Epidermal melanocyte (primary cell): Measurements from ENCODE around the gene VAX1.
"Not testable (repeated sequence)": the region's sequence is repeated elsewhere in the genome, so short reads cannot be mapped to it uniquely, and the experiment has no call there.

Source experiments
- DNase-seq: peaks from one replicate; pipeline ENCODE4 v3.0.0; 2011; ENCODE audit warnings: low spot score; ENCODE audit not compliant: insufficient read length

VAX1 gene

DNA sequence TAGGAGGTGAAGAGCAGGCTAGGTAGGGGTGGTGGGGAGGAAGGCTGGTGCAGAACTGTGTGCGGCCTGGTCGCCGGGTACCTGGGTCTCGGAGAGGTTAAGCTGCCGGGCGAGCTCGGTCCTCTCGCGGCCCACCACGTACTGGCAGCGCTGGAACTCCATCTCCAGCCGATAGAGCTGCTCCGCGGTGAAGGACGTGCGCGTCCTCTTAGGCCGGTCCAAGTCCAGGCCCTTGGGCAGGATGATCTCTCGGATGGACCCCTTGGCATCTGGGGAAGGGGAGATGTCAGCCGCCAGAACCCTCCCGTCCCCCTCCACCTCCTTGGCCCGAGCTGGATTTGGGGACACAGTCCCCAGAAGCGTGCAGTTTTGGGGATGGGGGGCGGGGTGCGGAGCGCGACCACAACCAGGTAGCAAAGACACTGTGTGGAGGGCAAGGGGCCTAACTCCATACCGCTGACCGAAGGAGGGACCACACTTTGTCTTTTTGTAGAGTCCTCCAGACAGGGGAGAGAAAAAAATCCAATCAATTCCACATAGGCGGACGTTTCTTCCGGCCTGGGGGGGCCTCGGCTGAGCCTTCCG lies 1.6 kb downstream of the VAX1 start:
- no peak for DNase-seq

DNA sequence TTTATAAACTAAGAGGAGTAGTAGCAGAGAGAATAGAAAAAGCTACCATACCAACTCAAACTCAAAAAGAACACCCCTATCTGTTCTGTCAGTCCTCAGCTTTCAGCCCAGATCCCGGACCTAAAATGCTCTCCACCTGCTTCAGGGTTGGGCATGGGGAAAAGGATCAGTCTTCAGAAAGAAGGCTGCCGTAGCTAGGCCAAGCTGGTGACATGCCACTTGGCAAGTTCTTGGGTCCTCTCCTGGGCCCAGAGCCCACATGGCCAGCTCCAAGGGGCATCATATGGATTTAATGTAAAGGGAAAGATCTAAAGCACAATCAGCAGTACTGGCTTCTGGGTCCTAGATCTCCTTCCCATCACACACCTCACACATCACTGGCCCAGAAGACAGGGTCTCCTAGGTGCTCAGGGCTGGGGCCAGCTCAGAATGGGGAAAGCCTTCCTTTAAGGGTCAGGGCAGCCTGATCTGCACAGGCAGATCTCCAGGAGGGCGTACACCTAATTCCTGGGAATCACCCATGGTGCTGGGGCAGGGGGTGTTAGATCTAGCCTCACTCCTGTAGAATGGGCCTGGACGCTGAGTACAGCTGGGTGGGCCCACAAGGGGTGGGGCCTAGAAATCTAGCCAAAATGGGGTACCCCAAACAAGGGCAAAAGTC lies 2.5 kb downstream of the VAX1 start:
- DNase-seq, result no peak

DNA sequence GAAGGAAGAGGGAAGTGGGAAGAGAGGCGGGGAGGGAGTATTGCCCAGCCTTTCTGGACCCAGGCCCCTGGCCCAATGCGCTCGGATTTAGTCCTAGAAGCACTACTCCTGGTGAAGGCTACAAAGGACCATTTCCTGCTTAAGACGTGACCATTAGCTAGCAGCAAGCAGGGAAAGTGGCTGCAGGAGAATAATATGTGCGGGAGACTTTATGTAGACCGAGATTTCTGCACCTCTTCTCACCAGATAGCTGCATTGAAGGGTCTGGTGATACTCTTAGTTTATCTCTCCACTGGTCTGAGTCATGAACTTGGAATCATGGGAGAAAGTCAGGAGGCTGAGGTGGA lies 3.1 kb downstream of the VAX1 start:
- DNase-seq, result no peak

DNA sequence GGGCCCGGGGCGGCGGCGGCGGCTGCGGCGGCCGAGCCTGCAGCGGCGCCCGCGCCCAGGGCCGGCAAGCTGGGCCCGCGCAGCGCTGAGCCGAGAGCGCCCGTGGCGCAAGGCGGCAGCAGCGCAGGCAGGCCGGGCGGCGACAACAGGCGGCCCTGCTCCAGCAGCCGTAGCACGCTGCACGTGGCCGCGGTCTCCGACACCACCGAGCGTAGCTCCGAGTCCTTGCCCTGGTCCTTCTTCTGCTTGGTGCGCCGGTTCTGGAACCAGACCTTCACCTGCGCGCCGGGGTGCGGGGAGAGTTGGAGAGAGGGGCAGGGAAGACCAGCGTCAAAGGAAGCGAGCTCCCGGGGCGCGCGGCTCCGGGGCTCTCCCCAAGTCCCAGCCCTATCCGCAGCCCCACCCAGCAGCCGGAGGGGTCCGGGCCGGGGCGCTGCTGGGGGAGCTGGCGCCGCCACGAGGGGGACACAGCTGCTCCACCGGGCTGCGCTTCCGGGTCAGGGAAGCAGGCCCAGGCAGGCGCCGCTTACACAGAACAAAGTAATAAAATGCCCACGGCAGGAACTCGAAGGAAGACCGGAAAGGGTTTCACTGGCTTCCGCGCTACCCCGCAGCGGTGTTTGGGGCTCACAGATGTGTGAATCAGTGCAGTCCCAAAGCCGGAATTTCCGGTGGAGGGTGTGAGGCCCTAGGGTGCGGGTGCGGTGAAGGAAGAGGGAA lies 3.6 kb downstream of the VAX1 start:
- DNase-seq, result no peak

DNA sequence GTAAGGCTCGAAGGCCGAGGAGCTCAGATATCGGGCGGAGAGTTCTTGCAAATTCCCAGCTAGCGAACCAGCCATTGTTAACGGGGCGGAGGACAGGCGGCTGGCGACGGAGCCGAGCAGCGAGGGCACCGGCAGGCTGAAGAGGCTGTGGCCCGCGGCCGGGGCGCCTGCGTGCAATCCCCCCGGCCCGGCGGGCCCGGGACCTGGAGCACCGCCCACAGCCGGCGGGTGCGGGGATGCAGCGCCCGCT lies 4.1 kb downstream of the VAX1 start:
- no peak for DNase-seq

DNA sequence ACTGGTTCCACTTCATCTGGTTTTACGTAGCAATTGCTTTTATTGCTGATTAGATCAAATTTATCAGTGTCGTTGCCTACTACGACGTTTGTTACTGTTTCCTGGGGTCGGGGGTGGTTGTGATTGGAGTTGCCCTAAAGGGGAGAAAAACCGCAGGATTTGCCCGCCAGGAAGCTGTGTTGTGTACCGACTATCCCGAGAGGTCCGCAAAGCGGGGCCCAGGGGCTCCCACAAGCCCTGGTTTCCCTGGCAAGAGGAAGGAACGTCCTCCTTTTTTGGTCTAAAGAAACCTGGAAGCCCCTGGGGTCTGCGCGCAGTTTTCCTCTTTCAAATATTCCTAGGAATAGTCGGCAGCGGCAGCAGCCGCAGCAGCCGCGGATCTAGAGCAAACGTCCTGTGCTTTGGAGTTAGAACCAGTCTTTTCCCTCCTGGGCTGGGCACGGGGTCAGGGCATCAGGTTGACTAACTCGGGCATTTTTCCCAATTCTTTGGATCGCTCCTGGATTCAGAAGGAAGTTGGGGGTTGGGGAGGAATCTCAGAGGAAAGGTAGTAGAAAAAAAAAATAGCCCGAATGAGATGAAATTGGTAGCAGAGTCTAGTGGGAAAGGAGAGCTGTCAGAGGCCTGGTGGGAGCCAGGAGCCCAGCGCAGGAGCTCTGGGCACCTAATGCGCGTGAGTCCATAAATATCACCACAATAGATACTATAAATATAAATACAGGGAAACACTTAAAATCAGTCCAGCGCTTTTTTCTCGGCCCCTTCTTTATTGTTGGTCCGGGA lies 4.6 kb downstream of the VAX1 start:
- DNase-seq, result no peak

DNA sequence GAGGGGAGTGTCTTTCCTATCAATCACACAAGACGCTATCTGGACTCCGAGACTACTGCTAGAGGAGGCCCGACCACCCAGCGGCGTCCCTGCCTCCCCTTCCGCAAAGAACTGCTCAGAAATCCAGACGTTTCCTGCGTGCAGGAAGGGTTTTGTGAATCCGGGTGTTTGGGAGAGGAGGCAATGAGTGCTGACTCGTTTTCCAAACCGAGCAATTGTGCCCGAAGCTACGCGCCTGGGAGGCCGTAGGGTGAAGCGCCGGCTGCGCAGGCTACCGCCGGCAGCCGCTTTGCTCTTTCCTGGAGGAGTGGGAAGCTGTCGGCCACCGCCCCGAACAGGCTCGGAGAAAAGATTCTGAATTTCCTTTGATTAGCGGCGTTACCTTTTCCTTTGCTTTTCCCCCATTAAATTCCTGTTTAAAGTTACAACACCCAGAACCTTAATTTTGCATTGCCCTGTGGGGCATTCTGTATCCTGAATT lies 5.3 kb downstream of the VAX1 start:
- no peak for DNase-seq

DNA sequence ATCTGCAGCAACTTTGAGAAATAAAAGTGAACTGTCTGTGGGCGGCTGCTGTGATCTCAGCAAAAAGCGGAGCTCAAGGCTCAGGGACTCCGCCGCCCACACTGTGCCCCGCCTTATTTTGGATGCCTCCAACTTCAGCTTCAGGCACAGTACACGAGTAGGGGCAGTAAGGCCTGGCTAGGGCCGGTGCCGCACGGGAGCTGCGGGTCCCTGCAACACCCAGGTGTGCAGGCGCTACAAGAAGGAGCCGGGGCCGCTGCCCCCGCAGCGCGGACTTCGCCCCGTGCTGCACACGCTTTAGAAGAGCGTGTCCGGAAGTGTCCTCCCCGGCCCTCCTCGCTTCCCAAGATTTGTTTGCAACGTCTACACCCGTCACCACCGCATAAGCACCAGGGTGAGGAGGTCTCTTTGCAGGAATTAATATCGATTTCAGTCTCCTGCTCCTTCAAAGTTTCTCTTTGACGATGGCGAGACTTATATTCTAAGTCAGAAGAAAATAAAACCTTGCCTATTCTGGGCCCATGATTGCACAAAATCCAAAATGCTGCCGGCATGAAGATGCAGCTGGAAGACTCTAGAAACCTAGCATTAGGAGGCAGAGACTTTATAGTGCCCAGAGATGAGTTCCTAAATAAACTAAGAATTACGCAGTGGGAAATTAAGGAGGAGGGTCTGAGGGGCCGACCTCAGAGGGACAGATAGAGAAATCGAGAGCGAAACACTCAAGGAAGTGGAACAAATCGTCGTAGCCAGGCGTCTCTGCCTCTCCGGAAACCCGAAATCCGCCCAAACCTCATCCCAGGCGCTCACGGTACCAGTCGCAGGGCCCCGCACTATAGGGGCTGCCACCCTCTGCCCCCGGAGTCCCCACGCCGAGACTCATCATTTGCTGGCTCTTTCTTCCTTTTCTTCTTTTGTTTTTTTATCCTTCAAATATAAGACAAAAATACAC lies 6.4 kb downstream of the VAX1 start:
- DNase-seq, result no peak

DNA sequence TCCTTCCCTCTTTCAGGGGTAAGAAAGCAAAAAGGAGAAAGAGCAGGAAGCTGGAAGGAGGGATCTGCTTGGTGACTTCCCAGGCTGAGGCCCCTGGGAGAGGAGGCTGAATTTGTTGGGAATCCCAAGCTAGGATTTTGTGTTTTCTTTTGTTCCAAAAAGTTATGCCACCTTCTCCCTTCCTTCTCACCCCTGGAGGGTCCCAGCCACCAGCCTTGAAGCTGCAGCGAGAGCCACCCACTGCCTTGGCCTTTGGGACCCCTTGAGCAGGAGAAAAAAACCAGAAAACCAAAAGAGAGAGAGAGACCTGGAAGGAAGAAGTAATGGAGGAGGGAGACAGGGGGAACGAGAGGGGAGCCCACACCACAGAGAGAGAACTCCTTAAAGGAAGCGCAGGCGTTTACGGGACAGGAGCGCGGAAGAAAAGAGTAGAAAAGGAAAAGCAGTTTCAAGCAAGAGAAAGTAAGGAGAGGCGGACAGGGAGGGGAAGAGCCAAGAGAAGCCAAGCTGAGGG lies 7.2 kb downstream of the VAX1 start:
- no peak for DNase-seq

DNA sequence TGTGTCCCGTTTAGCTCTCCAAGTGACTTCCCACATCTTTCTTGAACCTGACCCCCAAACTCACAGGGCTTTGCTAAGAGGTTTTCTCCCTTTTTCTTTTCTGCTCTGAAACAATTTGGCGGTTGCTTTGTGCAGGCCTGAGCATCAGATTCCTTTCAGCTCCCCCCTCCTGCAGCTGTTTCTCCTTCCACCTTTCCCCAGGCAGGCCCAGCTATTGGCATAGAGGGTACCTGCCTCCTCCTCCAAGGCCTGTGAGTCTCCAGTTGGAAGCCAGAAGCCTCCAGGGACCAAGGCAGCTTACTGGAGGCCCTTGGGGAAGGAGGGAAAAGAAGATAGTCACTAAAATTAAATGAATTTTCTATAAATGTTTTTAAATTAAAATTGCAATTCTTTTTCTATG lies 7.7 kb downstream of the VAX1 start:
- no peak for DNase-seq

DNA sequence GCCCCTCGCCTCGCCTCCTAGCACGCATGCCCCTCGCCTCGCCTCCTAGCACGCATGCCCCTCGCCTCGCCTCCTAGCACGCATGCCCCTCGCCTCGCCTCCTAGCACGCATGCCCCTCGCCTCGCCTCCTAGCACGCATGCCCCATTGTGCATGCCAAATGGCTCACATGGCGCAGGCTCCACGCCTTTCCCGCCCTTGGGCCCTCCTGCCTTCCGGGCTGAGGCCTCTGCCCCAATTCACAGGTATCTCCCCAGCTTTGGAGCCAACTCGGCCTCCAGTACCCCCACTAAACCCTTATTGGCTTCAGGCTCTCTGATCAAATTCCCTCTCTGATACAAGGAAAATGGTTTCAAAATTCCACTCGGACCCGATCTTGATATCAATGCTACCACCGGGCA lies 11.4 kb downstream of the VAX1 start:
- DNase-seq, result not testable (repeated sequence)

DNA sequence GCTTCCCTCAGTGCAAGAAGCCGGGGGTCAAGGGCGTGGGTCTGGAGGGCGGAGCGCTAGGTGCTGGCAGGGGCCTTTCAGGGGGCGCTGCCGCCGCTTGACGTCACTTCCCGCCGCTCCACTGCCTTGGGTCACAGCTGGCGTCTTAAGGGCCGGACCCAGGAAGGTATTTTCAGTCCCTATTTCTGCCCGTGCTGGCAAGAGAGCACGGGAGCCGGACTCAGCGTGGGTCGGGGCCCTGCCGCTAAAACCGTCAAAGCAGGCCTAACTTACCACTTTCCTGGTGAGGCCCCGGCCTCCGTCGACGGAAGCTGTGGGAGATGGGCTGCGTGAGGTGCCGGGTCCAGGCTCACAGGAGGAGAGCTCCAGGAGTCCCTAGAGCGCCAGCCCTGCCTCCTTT lies 12.0 kb downstream of the VAX1 start:
- no peak for DNase-seq

DNA sequence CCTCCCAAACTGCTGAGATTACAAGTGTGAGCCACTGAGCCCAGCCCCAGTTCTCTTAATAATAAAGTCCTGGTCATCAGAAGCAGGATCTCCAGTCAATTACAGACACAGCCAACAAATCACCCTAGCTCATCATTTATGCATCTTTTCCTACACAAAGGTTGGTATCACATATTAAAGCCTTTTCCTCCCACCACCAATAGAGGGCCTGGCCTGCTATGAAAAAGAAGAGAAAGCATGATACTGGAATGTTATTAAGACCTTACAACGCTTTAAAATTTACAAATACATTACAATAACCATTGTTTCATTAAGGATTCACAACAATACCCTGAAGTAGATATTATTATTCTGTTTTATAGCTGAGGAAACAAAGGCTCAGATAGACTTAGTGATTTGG lies 25.9 kb downstream of the VAX1 start:
- DNase-seq, result no peak

DNA sequence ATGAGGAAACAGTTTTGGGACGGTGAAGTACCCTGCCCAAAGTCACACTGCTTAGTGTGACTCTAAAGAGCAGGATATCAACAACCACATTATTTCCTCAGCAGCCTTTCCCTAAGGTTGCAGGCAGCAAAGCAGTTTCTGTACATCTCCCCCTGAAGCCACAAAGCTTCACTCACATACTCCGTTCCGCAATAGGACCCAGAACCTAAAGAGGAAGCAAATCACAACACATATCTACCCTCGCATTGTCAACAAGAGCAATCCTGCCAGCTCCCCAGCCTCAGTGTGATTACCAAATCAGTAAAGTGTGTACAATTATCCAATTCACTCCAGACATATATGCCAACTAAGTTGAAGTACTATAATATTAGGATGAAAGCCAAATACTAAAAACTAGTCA lies 30.8 kb downstream of the VAX1 start:
- no peak for DNase-seq

DNA sequence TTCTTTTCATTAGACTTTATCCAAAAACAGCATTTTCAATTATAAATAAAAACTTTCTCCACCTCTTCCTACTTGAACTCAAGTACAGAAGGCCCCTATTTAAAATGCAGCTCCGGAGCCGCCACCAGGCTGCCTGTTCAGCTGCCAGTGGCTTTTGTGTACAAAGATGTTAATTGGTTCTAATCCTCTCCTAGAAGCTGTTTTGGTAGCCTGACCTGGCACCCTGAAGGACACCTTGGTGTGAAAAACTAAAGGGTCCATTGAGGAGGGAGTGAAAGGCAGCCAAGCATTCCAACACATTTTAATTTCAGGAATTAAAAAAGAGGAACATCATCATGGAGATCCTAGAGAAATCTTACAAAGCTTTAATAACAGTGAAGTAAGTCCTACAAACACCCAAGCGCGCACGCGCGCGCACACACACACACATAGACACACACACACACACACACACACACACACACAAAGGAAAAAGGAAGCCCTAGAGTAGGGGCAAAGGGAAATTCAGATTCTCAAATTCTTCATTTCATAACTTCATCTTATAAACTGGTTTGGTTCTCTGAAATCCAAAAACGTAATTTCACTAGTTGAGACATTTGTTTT lies 41.4 kb downstream of the VAX1 start:
- no peak for DNase-seq

DNA sequence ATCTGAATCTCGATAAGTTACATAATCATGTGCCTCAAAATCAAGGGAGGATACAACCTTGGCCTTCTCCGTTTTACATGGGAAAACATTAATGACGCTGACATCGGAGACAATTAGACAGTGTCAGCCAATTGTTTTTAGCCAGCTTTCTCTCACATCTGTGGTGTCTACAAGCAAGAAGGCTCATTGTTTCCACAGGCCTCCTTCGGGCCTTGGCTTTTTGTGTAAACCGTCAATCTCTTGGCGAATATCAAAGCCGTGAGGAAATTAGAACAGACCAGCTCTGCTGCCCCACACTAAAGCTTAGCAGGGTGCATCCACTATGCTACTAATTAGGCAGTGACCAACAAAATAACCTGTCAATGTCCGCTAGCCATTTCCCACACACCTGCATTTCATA lies 43.2 kb downstream of the VAX1 start:
- no peak for DNase-seq

DNA sequence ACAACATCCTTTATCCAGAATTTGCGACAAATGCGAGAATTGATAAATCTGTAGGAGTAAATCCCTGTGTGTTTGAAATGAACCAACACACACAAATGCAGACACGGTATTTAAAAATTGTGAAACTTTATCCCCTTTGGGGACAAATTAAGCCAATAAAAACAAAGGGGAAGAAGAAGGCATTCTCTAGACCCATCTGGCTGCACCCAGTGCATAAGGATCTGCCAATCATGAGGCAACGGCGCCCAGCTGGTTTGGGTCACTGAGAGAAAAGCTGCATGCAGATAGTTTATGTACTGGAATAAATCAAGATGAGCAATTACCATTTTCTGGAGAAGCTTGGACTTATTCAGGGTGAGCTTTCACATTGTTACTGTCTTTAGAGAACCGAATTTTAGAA lies 45.7 kb downstream of the VAX1 start:
- DNase-seq, result no peak

DNA sequence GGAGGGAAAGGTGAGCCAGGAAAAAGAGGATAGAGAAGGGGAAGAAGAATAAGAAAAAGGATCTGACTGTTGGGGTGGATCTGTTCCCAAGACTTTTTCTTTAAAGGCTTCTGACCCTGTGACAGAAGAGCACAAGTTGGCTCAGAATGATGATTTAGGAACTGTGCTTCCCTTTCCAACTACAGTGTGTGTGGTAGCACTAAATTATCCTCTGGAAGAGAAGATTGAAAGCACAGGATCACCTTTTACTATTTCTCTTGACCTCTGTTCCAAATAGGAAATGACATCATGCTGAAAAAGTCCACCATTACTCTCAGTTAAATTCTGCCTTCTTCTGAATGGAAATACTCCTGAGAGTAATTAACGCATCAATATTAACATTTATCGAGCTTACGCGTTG lies 47.2 kb downstream of the VAX1 start:
- DNase-seq, result no peak

DNA sequence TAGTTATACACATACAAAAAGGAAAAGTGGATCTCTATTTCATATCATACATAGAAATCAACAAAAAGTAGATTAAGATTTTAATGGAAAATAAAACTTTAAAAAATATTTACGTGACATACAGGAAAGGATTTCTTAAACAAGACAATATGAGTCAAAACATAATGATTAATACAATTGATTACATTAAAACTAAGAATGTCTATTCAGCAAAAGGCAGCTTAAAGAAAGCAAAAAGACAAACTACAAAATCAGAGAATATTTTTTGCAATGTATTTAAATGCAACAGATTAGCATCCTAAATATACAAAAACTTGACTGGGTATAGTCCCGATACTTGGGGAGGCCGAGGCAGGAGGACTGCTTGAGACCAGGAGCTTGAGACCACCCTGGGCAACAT lies 50.5 kb downstream of the VAX1 start:
- DNase-seq, result no peak

DNA sequence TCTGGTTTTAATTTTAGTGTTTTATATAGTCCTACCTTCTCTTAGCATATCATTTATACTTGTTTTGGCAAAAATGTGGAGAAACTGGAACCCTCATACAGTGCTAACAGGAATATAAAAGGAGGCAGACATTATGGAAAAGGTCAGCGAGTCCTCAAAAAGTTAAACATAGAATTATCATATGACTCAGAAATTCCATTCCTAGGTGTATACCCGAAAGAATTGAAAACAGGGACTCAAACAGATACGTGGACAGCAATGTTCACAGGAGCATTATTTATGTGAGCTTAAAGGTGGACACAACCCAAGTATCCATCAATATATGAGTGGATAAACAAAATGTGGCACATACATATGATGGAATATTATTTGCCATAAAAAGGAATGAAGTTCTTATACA lies 51.5 kb downstream of the VAX1 start:
- DNase-seq, result no peak
